NCI-H2107 treated with DMSO at 0.1 percent for 48 hours (cell line): ENCODE data around the gene MAGEC3.

Experiments
- DNase-seq: peaks from one replicate; lab custom pipeline; 2025; ENCODE audit not compliant: unreplicated experiment; lab: John Stamatoyannopoulos, UW

MAGEC3 gene

GRCh38 chrX:141945426-141945825, 107.3 kb downstream of the MAGEC3 start:
- DNase-seq, result no peak

DNA sequence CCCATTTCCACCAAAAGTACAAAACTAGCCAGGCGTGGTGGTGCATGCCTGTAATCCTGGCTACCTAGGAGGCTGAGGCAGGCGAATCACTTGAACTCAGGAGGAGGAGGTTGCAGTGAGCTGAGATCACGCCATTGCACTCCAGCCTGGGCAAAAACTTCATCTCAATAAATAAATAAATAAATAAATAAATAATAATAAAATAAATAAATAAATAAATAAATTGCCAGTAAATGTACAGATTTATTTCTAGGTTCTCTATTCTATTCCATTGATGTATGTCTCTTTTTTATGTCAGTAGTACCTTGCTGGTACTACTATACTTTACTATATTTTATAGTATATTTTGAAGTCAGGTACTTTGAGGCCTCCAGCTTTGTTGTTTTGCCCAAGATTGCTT, 109.2 kb downstream of the MAGEC3 start:
- DNase-seq, result no peak
